ENCODE measurements around the gene LAPTM4A.

Gene LAPTM4A

DNA sequence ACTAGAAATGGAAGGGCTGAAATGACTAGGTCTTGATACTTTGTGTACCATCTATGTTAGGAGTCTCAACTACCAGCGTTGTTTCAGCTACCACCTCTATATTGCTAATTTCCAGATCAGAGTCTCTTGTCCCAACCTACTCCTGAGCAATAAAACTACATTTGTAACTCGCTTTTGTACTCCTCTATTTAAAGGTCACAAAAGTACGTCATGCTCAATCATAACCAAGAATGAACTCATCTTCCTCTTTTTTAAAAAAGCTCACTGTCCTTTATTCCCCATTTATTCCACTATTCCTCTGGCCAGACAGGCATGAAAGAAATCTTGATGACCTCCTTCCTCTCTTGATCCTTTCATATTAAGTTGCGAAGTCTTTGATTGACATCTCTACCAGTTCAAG, 27.7 kb downstream of the LAPTM4A start:
- TF ChIP-seq, protein P1, sequence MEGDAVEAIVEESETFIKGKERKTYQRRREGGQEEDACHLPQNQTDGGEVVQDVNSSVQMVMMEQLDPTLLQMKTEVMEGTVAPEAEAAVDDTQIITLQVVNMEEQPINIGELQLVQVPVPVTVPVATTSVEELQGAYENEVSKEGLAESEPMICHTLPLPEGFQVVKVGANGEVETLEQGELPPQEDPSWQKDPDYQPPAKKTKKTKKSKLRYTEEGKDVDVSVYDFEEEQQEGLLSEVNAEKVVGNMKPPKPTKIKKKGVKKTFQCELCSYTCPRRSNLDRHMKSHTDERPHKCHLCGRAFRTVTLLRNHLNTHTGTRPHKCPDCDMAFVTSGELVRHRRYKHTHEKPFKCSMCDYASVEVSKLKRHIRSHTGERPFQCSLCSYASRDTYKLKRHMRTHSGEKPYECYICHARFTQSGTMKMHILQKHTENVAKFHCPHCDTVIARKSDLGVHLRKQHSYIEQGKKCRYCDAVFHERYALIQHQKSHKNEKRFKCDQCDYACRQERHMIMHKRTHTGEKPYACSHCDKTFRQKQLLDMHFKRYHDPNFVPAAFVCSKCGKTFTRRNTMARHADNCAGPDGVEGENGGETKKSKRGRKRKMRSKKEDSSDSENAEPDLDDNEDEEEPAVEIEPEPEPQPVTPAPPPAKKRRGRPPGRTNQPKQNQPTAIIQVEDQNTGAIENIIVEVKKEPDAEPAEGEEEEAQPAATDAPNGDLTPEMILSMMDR (IDR thresholded peaks at IDR 0.05; ENCODE audit: low read depth, low read length) = no peak
- H3K4me3 ChIP-seq (ENCODE audit: low read depth, low read length) = no peak overlapping the region

DNA sequence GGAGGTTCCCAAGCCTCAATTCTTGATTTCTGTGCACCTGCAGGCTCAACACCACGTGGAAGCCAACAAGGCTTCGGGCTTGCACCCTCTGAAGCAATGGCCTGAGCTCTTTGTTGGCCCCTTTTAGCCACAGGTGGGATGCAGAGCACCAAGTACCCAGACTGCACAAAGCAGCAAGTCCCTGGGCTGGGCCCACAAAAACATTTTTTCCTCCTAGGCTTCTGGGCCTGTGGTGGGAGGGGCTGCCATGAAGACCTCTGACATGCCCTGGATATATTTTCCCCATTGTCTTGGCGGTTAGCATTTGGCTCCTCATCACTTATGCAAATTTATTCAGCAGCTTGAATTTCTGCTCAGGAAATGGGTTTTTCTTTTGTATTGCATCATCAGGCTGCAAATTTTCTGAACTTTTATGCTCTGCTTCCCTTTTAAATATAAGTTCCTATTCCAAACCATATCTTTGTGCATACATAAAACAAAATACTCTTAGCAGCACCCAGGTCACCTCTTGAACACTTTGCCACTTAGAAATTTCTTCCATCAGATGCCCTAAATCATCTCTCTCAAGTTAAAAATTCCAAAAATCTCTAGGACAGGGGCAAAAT, 29.9 kb downstream of the LAPTM4A start:
- TF ChIP-seq, protein P1 (IDR thresholded peaks at IDR 0.05; ENCODE audit: low read depth, low read length) = no peak
- no peak overlapping the region for H3K4me3 ChIP-seq (ENCODE audit: low read depth, low read length)

DNA sequence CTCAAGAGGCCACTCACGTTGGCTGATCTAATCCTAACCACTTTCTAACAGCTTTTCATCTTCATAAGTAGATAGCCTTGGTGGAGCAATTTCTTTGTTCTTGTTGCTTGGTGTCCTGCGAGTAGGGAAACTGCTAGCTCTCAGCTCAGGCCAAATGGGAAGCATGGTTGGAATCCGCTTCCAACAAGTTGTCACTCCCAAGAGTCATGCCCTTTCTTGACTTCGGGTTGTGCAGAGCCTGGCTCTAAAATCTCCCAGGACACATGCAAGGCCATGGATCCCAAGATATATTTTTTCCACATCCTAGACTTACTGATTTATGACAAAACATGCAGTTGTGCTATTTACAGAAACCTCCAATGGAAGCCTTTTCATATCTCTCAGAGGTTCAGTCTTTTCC, 31.7 kb downstream of the LAPTM4A start:
- TF ChIP-seq, protein P1 (IDR thresholded peaks at IDR 0.05; ENCODE audit: low read depth, low read length) = no peak
- no peak overlapping the region for H3K4me3 ChIP-seq (ENCODE audit: low read depth, low read length)

DNA sequence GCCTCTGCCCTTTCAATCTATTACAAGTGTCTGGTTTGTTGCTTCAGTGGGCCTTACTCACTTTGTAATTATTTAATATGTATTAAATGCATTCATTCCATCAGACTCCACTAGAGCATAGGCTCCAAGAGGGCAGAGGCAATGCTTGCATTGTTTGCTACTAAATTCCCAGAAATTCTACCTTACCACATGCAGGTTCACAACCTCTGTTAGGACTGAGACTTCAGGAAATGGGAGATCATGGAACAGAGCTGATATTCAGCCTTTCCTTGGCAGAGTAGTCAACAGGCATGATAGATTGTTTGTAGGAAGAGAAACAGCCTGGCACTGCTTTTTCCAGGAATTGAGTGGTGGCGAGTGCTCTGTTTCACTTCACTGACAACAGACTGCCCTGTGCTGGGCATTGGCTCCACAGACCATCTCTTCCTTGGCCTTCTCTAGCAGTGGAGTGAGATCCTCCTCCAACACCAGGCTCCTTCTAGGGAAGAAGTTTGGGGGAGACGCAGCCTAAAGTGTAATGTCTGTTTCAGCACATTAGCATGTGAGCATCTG, 32.8 kb downstream of the LAPTM4A start:
- no peak overlapping the region for H3K4me3 ChIP-seq (ENCODE audit: low read depth, low read length)
- TF ChIP-seq, protein P1 (IDR thresholded peaks at IDR 0.05; ENCODE audit: low read depth, low read length) = no peak

DNA sequence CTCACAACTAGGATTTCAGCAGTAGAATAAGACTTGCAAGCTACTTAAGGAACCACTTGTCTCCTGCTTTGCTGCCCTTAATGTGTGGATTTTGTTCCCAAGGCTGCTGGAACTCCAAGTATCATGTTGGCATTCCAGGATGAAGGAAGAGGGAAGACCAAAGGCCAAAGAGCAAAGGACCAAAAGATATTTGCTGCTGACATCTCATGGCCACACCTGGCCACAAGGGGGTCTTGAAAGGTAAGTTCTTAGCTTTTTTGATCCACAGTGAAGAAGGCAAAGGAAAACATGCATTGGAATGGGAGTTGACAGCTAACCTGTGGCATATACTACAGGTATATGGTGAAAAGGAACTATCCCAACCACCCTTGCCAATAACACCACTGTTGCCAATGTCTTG, 35.1 kb downstream of the LAPTM4A start:
- TF ChIP-seq, protein P1 (IDR thresholded peaks at IDR 0.05; ENCODE audit: low read depth, low read length) = no peak

DNA sequence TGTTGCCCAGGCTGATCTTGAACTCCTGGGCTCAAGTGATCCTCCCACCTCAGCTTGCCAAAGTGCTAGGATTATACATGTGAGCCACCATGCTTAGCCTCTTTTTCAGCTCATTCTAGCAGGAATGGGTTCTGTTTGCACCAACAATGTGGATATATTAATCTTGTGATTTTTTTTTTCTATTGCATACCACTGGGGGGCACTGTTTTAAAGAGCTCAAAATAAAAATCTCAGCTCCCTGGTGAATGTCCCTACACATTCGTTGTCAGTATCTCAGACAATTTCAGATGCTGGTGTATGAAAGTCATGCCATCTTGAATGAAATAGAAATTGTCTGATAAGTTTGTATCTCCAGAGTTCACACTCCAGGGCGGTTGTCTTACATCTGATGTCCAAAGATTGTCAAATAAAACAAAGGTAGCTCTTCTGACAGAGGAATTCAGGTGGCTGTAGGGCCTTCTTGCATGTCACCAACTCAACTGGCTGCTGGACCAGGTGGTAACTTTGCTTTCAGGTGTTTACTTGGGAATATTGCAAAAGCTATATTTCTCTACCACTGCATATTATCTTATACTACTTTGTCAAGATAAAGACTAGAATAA, 35.8 kb downstream of the LAPTM4A start:
- TF ChIP-seq, protein P1 (IDR thresholded peaks at IDR 0.05; ENCODE audit: low read depth, low read length) = no peak; the same call in 1 of the 2 replicates
- no peak overlapping the region for H3K4me3 ChIP-seq (ENCODE audit: low read depth, low read length)

More for the DNA sequence above, 35.1 kb downstream of the LAPTM4A start:
- no peak overlapping the region for H3K4me3 ChIP-seq (ENCODE audit: low read depth, low read length)

DNA sequence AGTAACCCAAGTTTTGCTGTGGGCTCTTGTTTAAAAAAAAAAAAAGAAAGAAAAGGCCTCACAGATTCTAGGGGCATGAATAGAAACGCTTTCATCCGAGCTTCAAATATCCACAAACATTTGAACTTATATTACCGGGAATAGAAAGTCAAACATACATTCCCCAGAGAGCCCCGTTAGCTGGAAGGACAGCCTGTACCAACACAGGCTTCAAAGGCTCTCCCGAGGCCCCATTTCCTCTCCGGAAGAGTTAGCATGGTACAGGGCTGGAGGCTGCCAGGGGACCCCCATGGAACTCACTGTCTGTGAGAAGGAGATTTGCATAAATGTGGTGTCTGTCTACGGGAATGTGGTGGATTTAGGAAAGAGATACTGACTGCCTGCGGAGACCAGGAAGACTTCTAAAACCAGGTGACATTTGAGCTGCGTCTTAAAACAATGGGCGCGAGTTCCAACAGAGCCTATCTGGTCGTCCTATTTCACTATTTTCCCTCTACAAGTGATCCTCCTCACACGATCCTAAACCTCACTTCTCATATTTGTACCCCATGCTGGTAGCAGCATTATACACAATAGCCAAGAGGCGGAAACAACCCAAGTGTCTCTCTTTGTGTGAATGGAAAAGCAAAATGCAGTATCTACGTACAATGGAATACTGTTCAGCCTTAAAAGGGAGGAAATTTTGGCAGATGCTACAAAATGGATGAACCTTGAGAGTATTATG, 38.1 kb downstream of the LAPTM4A start:
- peak overlapping the region; percentile 49; the same call in 1 of the 2 replicates for H3K4me3 ChIP-seq (ENCODE audit: low read depth, low read length)

More for the DNA sequence above, 38.1 kb downstream of the LAPTM4A start:
- TF ChIP-seq, protein P1 (IDR thresholded peaks at IDR 0.05; ENCODE audit: low read depth, low read length) = no peak
